Mucosa of stomach (tissue), 1 donor: ENCODE results near the gene AADACL2.
"Not testable (repeated sequence)": the region's sequence is repeated elsewhere in the genome, so short reads cannot be mapped to it uniquely, and the experiment has no call there.

Experiments used
- H3K27me3 ChIP-seq: one replicate; pipeline ENCODE4 v1.7.0; 2013; ENCODE audit warnings: mild to moderate bottlenecking, low read length; ENCODE audit not compliant: control insufficient read depth, insufficient read depth
- H3K36me3 ChIP-seq: one replicate; pipeline ENCODE4 v1.7.0; 2013; ENCODE audit warnings: low read length; ENCODE audit not compliant: control insufficient read depth, insufficient read depth
- H3K4me1 ChIP-seq: one replicate; pipeline ENCODE4 v1.7.0; 2013; ENCODE audit warnings: mild to moderate bottlenecking, low read length; ENCODE audit not compliant: control insufficient read depth, insufficient read depth
- H3K4me3 ChIP-seq: one replicate; pipeline ENCODE4 v1.7.0; 2013; ENCODE audit warnings: low read length
- H3K9ac ChIP-seq: one replicate; pipeline ENCODE4 v1.7.0; 2013; ENCODE audit warnings: mild to moderate bottlenecking, low read length, moderate library complexity
- H3K9me3 ChIP-seq: one replicate; pipeline ENCODE4 v1.7.0; 2013; ENCODE audit warnings: mild to moderate bottlenecking, low read length, moderate library complexity; ENCODE audit not compliant: control insufficient read depth
- donor health status: Pancreatic carcinoma.

Gene AADACL2

GRCh38 chr3:151789853-151790463, 56.2 kb downstream of the AADACL2 start:
- no peak overlapping the region for H3K4me3 ChIP-seq
- H3K27me3 ChIP-seq = no peaks in the 10 kb centered on the region
- no peaks in the 10 kb centered on the region for H3K36me3 ChIP-seq
- H3K9ac ChIP-seq = no peak overlapping the region
- no peaks in the 10 kb centered on the region for H3K9me3 ChIP-seq
- H3K4me1 ChIP-seq = no peaks in the 10 kb centered on the region

DNA sequence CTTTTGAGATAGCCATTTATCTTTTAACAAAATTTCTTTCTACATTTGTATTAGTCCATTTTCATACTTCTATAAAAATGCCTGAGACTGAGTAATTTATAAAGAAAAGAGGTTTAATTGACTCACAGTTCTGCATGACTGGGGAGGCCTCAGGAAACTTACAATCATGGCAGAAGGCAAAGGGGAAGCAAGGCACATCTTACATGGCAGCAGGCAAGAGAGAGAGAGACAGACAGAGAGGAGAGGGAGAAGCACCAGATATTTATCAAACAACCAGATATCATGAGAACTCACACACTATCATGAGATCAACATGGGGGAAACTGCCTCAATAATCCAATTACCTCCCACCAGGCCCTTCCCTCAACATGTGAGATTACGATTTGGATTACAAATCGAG, 57.0 kb downstream of the AADACL2 start:
- not testable (repeated sequence) for H3K4me3 ChIP-seq, H3K36me3 ChIP-seq, H3K9ac ChIP-seq, H3K27me3 ChIP-seq, H3K4me1 ChIP-seq, H3K9me3 ChIP-seq

DNA sequence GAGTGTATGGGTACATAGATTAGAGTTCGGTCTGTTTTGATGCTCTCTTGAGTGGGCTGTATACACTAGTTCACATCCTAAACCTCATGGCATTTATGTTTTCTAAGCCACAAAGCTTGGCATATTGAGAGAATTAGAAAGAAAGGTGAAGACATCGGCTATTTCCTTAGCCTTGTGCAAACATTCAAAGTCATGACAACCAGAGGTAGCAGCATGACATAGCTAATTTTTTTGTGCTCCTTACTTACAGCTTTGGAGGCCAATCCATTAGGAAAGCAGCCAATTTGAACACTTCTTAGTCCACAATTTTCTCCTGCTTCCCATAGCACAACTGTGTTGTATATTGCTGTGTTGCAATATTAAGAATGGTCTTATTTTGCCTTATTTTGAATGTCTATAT, 58.7 kb downstream of the AADACL2 start:
- H3K9ac ChIP-seq = no peak overlapping the region
- no peaks in the 10 kb centered on the region for H3K36me3 ChIP-seq
- H3K4me3 ChIP-seq = no peak overlapping the region
- H3K9me3 ChIP-seq = no peaks in the 10 kb centered on the region
- H3K27me3 ChIP-seq = no peaks in the 10 kb centered on the region
- peaks cover 4% of the 10 kb centered on the region for H3K4me1 ChIP-seq

DNA sequence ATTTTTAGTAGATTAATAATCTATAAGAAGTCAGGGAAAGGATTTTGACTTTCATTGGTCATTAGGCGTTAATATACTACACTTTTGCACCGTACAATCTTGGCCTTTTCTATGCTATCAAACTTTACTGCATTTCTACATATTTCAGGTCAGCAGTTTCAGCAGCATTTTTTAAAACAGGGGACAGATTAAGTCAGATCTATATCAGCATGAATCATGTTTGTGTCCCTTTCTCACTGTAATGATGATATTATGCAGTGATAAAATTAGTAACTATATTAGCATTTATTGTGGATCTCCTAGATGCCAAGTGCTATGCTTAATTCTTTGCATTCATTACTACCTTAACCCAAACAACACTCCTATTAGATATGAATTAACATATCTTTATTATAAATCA, 59.9 kb downstream of the AADACL2 start:
- no peak overlapping the region for H3K4me3 ChIP-seq
- H3K27me3 ChIP-seq = no peaks in the 10 kb centered on the region
- no peak overlapping the region for H3K9ac ChIP-seq
- H3K36me3 ChIP-seq = no peaks in the 10 kb centered on the region
- H3K9me3 ChIP-seq = no peaks in the 10 kb centered on the region
- peaks cover 4% of the 10 kb centered on the region for H3K4me1 ChIP-seq

DNA sequence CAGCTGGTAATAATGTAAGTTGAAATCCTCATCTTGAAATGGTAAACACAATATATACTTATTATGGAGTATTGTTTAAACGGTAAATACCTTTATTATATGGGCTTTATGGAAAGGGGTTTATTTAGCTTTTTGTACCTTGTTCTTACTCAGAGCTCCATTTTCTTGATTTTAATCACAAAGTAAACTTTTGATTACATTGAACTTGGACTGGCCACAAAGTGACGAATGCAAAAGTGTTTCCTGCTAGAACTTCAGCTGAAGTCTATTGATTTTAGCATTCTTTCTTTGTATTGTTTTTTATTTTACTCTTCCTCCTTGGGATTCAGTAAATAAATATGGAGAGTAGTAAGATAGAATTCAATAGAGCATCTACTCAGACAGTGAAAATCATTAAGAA, 60.4 kb downstream of the AADACL2 start:
- Histone ChIP-seq H3K27me3 (no peaks in the 10 kb centered on the region), H3K4me1 (peaks cover 4% of the 10 kb centered on the region), H3K36me3 (no peaks in the 10 kb centered on the region)

DNA sequence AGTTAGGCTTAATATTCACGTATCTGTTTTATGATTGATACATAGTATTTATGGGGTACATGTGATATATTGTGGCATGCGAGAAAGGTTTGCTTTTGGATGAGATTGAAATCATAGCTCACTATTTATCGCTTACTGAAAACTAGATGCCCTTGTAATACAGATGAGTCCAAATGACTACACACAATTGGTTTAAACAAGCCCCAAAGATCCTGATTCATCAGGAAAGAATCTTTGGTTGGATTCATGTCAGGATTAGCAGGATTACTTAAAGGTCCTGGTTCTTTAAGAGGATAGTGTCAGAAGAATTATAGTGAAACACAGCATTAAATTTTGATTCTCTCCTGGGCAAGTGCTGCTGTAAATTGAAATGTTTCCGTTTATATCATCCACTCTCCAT, 61.5 kb downstream of the AADACL2 start:
- Histone ChIP-seq H3K36me3 (no peaks in the 10 kb centered on the region), H3K27me3 (no peaks in the 10 kb centered on the region)

More for the DNA sequence above, 60.4 kb downstream of the AADACL2 start:
- no peak overlapping the region for H3K4me3 ChIP-seq
- no peak overlapping the region for H3K9ac ChIP-seq
- H3K9me3 ChIP-seq = no peaks in the 10 kb centered on the region

GRCh38 chr3:151796105-151796680, 62.5 kb downstream of the AADACL2 start:
- Histone ChIP-seq H3K4me3 (no peak overlapping the region), H3K27me3 (no peaks in the 10 kb centered on the region), H3K9me3 (no peaks in the 10 kb centered on the region), H3K4me1 (peaks cover 4% of the 10 kb centered on the region), H3K36me3 (no peaks in the 10 kb centered on the region), H3K9ac (no peak overlapping the region)

More for the DNA sequence above, 61.5 kb downstream of the AADACL2 start:
- H3K9ac ChIP-seq = no peak overlapping the region
- no peaks in the 10 kb centered on the region for H3K9me3 ChIP-seq
- H3K4me3 ChIP-seq = no peak overlapping the region
- H3K4me1 ChIP-seq = peaks cover 4% of the 10 kb centered on the region

- H3K9ac ChIP-seq = no peak overlapping the region
- peaks cover 4% of the 10 kb centered on the region for H3K4me1 ChIP-seq
These were observed 64.7 kb downstream of the AADACL2 start for GRCh38 chr3:151798466-151798865.

GRCh38 chr3:151800431-151800830, 66.7 kb downstream of the AADACL2 start:
- no peak overlapping the region for H3K4me3 ChIP-seq
- H3K27me3 ChIP-seq = no peaks in the 10 kb centered on the region
- H3K36me3 ChIP-seq = no peaks in the 10 kb centered on the region
- no peaks in the 10 kb centered on the region for H3K9me3 ChIP-seq
- no peak overlapping the region for H3K9ac ChIP-seq
- H3K4me1 ChIP-seq = peaks cover 2% of the 10 kb centered on the region

More at GRCh38 chr3:151798466-151798865, 64.7 kb downstream of the AADACL2 start:
- H3K36me3 ChIP-seq = no peaks in the 10 kb centered on the region
- H3K4me3 ChIP-seq = no peak overlapping the region
- no peaks in the 10 kb centered on the region for H3K9me3 ChIP-seq
- no peaks in the 10 kb centered on the region for H3K27me3 ChIP-seq

- Histone ChIP-seq H3K27me3 (no peaks in the 10 kb centered on the region), H3K36me3 (no peaks in the 10 kb centered on the region), H3K9me3 (no peaks in the 10 kb centered on the region), H3K4me1 (no peaks in the 10 kb centered on the region), H3K4me3 (no peak overlapping the region), H3K9ac (no peak overlapping the region)
These were observed 70.5 kb downstream of the AADACL2 start for GRCh38 chr3:151804267-151804666.

DNA sequence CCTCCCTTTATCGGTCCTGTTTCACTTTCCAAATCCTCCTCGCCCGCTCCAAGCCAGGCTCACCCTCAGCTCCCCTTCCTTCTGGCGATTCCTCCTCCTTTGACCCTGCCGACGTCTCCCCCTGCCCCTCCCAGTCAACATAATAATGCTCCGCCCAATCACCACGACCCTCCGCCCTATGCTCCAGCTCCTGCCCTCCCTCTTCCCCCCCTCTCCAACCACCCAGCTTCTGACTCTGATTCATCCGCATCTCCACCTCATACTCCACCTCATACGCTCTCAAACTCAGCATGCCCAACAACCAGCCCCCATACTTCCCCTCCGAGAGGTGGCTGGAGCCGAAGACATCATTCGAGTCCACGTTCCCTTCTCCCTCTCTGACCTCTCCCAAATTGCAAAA, 73.1 kb downstream of the AADACL2 start:
- Histone ChIP-seq H3K9ac (no peak overlapping the region), H3K9me3 (no peaks in the 10 kb centered on the region), H3K36me3 (no peaks in the 10 kb centered on the region), H3K4me1 (no peaks in the 10 kb centered on the region), H3K27me3 (no peaks in the 10 kb centered on the region), H3K4me3 (no peak overlapping the region)
